HG02623 (cell line): ENCODE measurements around the gene ACP6.
"Not testable (repeated sequence)": the region's sequence is repeated elsewhere in the genome, so short reads cannot be mapped to it uniquely, and the experiment has no call there.

ENCODE experiments used
- ATAC-seq: cut with Tn5 transposase; IDR thresholded peaks from one replicate; pipeline ENCODE4 v1.9.1; 2021; ENCODE audit warnings: moderate library complexity; ENCODE audit not compliant: unreplicated experiment

ACP6 gene

DNA sequence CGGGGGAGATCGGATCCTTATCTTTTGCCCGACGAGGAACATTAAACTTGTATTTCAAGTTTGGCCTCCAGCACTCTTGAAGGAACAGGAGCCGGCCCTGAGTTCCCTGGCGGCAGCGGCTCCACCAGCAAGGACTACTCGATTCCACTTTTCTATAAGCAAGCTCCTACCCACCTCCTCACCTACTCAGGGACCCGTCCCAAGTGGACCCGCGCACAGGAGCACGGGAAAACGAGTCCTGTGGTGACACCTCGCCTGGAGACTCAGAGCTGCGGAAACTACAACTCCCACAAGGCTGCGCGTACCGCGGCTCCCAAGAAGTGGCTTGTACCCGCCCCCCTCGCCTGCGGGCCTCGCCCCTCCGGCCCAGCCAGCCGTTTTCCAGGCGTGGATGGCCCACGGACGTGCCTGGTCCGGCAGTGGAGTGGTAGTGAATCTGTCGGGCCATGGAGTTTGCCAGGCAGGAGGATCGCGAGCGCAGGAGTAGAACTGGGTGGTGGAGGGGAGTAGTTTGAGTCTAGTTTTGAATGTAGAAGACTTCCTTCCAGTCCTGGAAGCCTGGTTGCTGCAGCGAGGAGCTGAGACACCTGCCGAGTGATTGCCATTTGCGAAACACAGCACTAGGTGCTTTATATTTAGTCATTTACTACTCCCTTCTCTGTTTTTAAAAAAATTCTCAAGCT is at the start of gene ACP6:
TSS of gene ACP6 (minus strand) at position 206 of the 683 bp plus-strand sequence. CDS start 476 bp downstream, outside the sequence.
- ATAC-seq, result peak; percentile 95

DNA sequence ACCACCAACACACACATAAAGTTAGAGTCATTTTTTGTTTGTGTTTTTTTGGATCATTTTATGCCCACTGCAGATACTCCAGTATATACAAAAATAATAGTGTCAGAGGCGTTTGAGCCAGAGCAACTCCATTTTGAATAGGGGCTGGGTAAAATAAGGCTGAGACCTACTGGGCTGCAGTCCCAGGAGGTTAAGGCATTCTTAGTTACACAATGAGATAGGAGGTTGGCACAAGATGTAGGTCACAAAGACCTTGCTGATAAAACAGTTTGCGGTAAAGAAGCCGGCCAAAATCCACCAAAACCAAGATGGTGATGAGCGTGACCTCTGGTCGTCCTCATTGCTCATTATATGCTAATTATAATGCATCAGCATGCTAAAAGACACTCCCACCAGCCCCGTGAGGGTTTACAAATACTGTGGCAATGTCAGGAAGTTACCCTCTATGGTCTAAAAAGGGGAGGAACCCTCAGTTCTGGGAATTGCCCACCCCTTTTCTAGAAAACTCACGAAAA is 49.4 kb upstream of the ACP6 start:
- no peak for ATAC-seq

DNA sequence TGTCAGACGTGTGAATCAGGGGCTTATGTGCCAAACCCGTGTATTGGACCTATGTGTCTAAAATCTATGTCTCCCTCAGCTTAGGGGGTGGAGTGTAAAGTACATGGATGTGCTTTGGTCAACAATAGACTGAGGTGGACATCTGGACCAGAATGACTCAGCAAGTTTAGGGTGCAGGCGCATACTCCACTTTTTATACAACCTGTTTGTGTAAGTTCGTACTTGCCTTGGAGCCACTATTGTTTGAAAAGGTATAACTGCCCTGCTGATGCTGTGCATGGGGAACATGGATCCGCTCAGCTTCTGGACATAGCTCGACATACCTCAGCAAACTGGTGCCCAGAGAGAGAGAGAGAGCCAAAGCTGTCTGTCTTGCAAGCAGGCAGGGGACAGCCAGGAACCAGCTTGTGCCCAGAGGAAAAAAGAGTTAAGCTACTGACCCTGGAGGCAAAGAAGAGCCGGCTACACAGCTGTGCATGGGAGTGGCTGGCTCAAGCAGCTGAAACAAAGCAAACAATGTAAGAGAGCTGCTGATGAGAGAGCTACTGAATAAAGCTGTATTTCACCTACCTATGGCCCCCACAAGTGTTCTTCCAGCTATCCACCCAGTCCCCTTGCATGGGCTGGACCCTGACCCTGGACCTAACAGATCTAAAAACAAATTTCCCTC is 48.8 kb upstream of the ACP6 start:
- no peak for ATAC-seq

DNA sequence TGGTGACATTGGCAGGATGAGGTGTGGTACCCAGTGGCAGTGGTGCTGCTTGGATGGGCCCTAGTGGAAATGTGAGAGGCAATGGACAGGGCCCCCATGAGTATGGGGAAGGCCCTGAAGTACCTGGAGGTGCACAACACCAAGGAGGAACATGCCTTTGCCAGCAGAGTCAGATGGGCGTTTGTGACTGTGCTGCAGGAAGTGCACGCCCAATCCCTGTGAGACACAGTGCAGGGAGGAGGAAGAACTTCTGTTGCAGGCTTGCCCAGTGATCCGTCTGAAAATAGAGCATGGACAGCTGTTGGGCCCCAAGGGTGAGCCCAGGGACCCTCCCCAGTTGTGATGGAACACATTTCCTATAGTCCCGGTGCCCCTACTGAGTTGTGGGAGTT is 47.4 kb upstream of the ACP6 start:
- no peak for ATAC-seq

DNA sequence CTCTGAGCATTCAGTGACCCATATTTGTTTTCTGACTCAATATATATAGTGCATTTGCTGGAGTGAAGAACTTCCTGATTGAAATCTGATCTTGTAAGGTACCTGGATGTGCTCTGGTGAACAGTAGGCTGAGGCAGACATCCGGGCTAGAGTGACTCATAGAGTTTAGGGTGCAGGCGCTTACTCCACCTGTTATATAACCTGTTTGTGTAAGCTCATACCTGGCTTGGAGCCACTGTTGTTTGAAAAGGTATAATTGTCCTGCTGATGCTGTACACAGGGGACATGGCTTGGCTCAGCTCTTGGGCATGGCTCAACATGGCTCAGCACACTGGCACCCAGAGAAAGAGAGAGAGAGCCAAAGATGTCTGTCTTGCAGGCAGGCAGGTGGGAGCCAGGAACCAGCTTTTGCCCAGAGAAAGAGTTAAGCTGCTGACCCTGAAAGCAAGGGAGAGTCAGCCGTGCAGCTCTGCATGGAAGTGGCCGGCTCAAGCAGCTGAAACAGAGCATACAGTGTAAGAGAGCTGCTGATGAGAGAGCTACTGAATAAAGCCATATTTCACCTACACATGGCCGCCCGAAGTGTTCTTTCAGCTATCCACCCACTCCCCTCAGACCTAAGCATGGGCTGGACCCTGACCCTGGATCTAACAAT is 46.9 kb upstream of the ACP6 start:
- ATAC-seq, result no peak

DNA sequence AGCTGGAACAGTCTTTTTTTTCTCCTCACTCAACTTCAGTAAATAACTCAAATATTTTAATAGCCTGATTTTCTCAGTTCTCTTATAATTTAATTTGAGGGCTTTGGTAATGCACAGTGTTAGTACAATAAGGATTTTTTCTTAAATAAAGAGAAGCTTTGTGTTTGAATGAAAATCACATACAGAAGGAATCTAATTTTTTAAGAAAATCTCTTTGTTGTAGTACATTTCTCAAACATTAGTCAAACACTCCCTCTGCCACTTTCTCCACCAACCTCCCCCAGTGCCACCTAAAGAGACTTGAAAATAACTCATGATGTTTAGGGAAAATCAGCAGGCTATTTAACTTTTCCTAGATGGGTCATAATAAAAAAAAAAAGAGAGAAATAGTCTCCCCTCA is 42.3 kb upstream of the ACP6 start:
- no peak for ATAC-seq

DNA sequence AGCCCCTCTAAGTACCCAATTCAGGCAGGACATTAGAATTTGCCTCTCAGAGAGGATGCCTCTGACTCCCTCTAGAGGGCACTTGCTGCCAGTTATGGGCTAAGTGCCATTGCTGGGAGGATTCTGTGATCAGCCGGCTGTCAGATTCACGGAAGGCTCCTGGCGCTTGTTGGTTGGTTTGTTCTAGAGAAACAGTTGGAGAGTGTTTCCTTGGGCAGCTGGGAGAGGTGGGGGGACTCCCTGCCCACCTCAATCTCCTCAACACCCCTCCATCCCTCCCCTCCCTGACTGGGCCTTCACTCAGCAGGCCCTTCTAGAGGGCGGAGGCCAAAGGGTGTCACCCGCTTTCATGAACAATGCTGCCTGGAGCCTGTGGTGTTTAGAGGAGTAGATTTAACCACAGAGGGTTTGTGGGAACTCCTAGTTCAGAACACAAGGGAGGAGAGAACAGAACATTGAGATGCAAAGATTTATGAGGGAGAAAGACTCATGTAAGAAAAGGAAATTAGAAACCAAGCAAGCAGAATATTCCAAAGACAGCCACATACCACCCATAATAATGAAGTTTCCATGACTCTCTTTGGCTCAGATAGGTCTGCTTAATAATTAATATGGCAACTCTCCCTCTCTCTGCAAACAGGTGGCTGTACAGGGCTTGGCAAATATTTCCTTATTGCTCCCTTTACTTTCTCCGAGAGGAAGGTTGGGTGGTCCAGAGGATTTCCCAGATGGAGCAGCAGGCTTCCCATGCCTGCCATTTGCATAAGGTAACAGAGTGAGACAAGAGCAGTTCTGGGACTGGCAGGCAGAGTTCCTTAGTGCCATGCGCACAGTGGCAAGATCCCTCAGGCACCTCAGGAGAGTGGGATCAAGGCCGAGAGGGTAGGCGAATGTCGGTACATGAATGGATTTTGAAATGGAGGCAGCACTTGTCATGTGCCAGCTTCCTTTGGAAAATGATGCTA is 30.0 kb upstream of the ACP6 start:
- peak; percentile 47 for ATAC-seq

DNA sequence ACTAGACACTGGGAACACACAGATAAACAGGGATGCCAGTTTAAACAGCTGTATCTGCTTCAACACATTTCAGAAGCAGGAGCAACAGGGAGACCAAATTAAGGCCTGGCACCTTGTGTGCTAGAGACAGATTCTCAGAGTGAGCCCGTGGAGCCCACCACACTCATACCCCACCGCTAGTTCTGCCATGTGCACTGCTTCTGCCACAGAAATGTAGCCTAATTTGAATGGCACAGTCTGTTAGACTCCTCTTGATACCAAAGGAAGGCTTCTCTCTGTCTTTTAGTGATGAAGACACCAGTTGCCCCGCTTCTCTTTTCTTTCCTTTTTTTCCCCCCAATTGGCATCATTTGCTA is 29.3 kb upstream of the ACP6 start:
- no peak for ATAC-seq

DNA sequence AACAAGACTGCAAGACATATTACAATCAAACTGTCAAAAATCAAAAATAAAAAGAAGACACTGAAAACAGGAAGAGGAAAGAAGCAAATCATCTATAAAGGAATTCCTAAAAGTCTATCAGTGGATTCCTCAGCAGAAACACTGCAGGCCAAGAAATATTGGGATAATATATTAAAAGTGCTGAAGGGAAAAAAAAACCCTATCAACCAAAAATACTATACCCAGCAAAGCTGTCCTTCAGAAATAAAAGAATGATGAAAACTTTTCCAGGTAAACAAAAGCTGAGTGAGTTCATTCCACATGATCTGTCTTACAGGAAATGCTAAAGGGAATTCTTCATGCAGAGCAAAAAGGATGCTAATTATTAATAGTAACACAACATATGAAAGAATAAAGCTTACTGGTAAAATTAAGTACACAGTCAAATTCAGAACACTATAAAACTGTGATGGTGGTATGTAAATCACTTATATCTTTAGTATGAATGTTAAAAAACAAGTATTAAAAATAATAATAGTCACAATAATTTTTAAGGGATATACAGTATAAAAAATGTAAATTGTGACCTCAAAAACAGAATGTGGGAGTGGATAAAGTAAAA is 12.9 kb upstream of the ACP6 start:
- ATAC-seq, result no peak

DNA sequence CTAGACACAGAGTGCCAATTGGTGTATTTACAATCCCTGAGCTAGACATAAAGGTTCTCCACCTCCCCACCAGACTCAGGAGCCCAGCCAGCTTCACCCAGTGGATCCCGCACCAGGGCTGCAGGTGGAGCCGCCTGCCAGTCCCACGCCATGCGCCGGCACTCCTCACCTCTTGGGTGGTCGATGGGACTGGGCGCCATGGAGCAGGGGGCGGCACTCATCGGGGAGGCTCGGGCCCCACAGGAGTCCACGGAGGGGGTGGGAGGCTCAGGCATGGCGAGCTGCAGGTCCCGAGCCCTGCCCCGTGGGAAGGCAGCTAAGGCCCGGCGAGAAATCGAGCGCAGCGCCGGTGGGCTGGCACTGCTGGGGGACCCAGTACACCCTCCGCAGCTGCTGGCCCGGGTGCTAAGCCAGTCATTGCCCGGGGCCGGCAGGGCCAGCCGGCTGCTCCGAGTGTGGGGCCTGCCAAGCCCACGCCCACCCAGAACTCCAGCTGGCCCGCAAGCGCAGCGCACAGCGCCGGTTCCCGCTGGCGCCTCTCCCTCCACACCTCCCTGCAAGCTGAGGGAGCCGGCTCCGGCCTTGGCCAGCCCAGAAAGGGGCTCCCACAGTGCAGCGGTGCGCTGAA is 10.4 kb upstream of the ACP6 start:
- ATAC-seq, result not testable (repeated sequence)

DNA sequence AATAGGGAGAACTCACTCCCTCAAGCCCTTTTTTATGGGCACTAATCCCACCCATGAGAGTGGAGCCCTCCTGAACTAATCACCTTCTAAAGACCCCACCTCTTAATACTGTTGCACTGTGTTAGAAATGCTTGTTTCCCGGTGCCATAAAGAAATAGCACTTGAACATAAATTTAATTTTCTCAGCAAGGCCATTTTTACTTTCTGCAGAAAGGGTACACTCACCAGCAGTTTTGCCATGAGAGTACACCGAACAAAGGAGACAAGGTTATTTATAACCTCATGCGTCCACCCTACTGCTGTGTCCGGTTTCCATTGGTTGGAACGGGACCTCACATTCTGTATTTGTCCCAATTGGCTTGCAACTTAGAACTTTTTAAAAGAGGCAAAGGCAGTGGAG is 7.4 kb upstream of the ACP6 start:
- not testable (repeated sequence) for ATAC-seq

DNA sequence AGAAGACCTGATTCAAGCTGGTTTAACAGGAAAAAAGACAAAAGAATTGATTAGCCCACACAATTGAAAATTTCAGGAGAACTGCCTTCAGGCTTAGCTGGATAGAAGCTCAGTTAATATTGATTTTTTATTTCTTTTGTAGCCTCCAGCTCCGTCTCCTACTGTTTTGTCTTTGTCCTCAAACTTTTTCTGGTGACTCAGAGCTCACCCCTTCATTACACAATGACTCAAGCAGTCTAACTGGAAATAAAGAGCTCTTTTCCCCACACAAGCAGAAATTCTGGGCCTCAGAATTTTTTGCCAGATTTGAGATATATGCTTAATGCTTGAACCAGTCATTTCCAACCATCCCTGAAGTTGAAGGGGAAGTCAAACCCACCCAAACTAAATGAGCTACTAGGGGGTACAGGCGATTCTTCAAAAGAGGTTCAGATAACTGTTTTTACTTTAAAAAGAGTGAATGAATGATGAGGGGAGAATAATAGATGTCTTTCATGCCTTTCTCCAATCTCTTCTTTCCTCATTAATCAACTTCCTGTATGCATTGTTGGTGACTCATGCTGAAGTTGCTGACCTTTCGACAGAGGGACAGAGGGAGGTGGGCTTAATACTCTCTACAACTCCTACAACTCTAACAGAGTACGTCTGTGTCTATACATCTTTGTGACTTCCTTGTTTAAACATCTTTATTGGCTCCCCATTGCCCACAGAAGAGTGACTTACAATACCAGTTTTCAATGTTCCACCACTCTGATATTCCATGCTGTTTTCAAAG is 6.2 kb upstream of the ACP6 start:
- ATAC-seq, result no peak

DNA sequence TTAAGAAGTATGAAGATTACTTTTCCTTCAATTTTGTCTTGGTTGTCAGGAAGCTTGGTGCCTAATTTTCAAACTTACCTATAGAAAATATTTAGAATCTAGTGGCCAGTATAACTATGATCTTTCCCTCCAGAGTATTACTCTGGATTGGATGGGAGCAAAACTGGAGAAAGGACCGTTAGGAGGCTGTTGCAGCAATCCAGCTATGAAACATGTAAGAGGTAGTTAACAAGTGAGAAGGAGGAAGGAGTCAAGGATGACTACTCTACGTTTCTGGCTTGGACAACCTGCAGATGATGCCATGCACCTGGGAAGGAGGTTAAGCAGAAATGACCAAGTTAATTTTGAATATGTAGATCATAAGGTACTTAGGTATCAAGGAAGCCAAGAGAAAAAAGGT is 3.5 kb upstream of the ACP6 start:
- no peak for ATAC-seq

DNA sequence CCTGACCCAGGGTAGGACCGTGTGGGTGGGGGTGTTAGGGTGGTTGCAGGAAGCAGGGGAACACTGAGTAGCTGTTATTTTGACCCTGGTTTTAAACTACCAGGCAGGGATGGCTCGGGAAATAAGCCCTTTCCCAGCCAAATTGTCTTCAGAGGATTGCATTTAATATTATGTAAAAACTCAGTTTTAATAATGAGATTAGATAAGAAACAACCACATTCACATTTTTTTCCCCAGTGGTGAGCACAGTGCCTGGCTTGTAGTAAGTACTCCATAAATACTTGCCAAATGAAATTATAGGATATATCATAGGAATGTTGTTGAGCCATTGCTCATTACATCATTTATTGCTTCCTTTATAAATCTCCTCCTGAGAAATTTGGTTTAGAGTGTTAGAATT is 3.1 kb upstream of the ACP6 start:
- no peak for ATAC-seq

DNA sequence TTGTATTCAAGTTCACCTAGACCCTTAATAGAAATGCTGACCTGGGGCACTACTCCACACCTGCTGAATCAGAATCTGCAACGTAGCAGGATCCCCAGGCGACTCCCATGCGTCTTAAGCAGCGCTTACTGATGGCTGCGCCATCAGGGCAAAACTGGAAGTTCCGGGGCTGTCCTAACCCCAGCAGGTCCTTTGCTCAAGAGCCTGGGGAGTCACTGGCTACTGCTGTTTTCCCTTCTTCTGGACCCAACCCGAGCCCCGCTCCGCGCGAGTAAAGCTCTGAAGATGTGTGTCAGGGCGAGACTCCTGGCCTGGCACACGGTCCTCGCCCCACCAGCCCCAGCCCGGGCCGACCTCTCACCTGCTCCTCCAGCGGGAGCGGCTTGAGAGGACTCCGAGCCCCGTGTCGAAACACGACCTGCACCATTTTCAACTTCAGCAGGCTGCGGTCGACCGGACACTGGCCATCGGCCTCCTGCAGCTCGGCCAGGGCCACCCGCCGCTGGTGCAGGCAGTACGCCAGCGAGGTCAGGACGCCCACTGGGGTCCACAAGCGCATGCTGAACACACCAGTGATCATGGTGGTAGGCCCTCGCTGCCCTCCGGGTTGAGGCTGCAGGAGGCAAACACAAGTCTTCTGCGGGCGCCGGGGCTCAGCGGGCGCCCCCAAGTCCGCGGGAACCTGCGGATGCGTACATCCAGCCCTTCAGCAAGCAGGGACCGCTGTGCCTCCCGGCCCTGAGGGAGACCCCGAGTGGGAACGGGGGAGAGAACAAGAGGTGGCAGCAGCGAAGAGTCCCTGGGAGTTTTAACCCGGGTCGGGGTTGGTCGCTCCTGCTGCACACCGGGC is 630 bp downstream of the ACP6 start:
- peak; percentile 26 for ATAC-seq

DNA sequence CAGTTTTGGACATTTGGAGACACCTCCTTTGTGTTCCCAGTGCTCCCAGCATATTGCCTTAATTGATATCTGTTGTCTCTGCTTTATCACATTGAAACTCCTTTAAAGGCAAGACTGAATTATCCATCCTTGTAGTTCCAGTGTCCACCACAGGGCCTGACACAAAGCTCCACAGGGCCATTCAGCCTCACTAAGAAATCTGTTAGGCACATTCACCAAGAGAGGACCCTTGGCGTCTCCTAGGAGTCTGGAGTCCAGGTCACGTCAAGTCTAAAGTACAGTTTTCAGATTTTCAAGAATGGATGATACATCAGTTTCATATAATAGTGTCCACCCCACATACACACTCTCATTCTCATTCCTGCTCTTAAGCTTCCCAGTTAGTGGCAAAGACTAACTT is 4.8 kb downstream of the ACP6 start:
- ATAC-seq, result no peak

DNA sequence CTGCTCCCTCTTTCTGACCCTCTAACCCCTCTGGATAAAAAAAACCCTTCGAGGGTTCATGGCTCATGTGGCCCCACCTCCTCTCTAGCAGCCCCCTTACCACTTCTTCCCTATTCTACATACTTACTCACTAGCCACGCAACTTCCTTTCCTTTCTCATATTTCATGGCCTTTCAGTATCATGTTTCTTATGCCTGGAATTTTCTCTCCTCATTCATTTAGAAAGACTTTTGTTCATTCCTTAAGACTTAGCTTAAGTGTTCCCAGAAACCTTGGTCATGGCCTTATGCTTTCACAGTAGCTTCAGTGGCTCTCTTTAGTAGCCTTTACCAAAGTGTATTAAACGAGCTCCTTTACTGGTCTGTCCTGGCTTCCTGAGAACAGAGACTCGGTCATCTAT is 6.1 kb downstream of the ACP6 start:
- no peak for ATAC-seq

DNA sequence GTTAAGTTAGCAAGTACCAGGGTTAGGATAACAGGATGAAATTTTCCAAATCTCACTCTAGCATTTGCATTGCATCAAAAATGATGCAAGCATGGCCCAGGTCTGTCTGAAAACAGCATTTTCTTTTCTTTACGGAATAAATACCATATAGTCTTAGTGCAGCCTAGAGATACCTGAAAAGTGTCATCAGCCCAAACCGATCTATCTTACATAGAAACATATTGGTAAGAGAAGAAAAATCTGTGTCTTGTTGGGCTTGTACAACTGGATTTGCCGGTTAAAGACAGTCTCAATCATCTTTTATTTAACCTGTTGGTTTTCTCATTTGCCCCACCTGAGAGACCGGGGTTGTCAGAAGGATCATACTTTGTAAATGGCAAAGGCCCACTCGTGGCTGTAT is 15.8 kb downstream of the ACP6 start:
- ATAC-seq, result no peak
